GM10266 (cell line): ENCODE measurements around the gene UCN3.

Experiments used
- DNase-seq: peaks from one replicate; pipeline ENCODE4 v3.0.0; 2012; ENCODE audit errors: extremely low spot score
- CTCF ChIP-seq: IDR thresholded peaks from 2 replicates; pipeline ENCODE4 v1.5.1; 2012; ENCODE audit warnings: mild to moderate bottlenecking, low read depth; ENCODE audit not compliant: control insufficient read depth, insufficient read depth; ENCODE audit errors: missing control alignments

UCN3 gene

GRCh38 chr10:5419466-5420094, 54.8 kb downstream of the UCN3 start:
- no peak for TF ChIP-seq CTCF

DNA sequence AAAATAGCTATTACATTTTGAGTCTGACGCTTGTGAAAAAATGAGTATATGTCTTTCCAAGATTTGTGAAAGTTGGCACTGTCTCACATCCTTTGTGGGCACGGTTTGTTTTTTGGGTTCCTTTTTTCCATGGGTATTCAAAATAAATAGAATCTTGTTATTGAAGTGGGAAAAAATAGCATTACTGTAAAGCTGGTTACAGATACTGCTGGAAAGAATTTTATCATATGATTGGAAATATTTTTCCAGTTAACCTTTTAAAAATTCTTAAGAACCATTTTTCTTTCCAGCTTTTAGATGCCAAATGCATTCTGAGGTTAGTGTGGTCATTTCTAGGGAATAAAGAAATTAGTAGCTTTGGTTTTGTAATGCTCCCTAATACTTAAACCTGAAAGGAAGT, 59.0 kb downstream of the UCN3 start:
- TF ChIP-seq CTCF, result no peak
- DNase-seq, result no peak

More at GRCh38 chr10:5419466-5420094, 54.8 kb downstream of the UCN3 start:
- no peak for DNase-seq
